ENCODE measurements around the gene PEPD.

PEPD gene

GRCh38 chr19:33453265-33453664 is 68.3 kb downstream of the PEPD start:
- DNase-seq: no peak

GRCh38 chr19:33450689-33451088 is 70.9 kb downstream of the PEPD start:
- no peak for DNase-seq

- DNase-seq: no peak
These were observed 71.8 kb downstream of the PEPD start for GRCh38 chr19:33449799-33450198.

GRCh38 chr19:33448159-33448516 is 73.5 kb downstream of the PEPD start:
- no peak for DNase-seq

GRCh38 chr19:33447336-33448158 is 74.0 kb downstream of the PEPD start:
- DNase-seq: no peak

GRCh38 chr19:33446330-33447293 is 75.0 kb downstream of the PEPD start:
- DNase-seq: no peak

- DNase-seq: no peak
These were observed 75.9 kb downstream of the PEPD start for GRCh38 chr19:33445442-33446329.

GRCh38 chr19:33444562-33445441 is 76.8 kb downstream of the PEPD start:
- no peak for DNase-seq

- no peak for DNase-seq
These were observed 77.7 kb downstream of the PEPD start for GRCh38 chr19:33443638-33444561.

GRCh38 chr19:33442706-33443105 is 78.9 kb downstream of the PEPD start:
- DNase-seq: no peak

- no peak for DNase-seq
These were observed 79.8 kb downstream of the PEPD start for GRCh38 chr19:33441828-33442227.

GRCh38 chr19:33441277-33441699 is 80.3 kb downstream of the PEPD start:
- DNase-seq: no peak

- no peak for DNase-seq
These were observed 80.9 kb downstream of the PEPD start for GRCh38 chr19:33440682-33441081.

GRCh38 chr19:33440241-33440640 is 81.3 kb downstream of the PEPD start:
- DNase-seq: no peak

GRCh38 chr19:33438987-33439781 is 82.4 kb downstream of the PEPD start:
- DNase-seq: no peak

GRCh38 chr19:33437821-33438671 is 83.5 kb downstream of the PEPD start:
- DNase-seq: no peak

- no peak for DNase-seq
These were observed 84.2 kb downstream of the PEPD start for GRCh38 chr19:33437393-33437820.

All from NCI-H510A (cell line).